CD4-positive, alpha-beta T cell treated with Interferon gamma for 1 hour (primary cell): ENCODE measurements around the gene TFCP2L1.

Source experiments
- DNase-seq: peaks from one replicate; pipeline ENCODE4 v3.0.0-alpha.2; 2020

TFCP2L1 gene

GRCh38 chr2:121266543-121267106, 18.4 kb downstream of the TFCP2L1 start:
- no peak for DNase-seq

GRCh38 chr2:121263996-121264715, 20.8 kb downstream of the TFCP2L1 start:
- DNase-seq: no peak

- no peak for DNase-seq
Measured at GRCh38 chr2:121260370-121261154, 24.4 kb downstream of the TFCP2L1 start.

- DNase-seq: no peak
Measured at GRCh38 chr2:121258051-121258450, 27.0 kb downstream of the TFCP2L1 start.

GRCh38 chr2:121257480-121257840, 27.5 kb downstream of the TFCP2L1 start:
- no peak for DNase-seq

GRCh38 chr2:121256720-121257479, 28.1 kb downstream of the TFCP2L1 start:
- no peak for DNase-seq

- no peak for DNase-seq
Measured at GRCh38 chr2:121255358-121255757, 29.6 kb downstream of the TFCP2L1 start.

- DNase-seq: no peak
Measured at GRCh38 chr2:121254748-121255147, 30.3 kb downstream of the TFCP2L1 start.

GRCh38 chr2:121253674-121254240, 31.2 kb downstream of the TFCP2L1 start:
- no peak for DNase-seq

GRCh38 chr2:121253021-121253673, 31.9 kb downstream of the TFCP2L1 start:
- no peak for DNase-seq

GRCh38 chr2:121251497-121251896, 33.5 kb downstream of the TFCP2L1 start:
- DNase-seq: no peak

- DNase-seq: no peak
Measured at GRCh38 chr2:121248766-121249343, 36.1 kb downstream of the TFCP2L1 start.

- no peak for DNase-seq
Measured at GRCh38 chr2:121247971-121248370, 37.0 kb downstream of the TFCP2L1 start.

GRCh38 chr2:121247534-121247933, 37.5 kb downstream of the TFCP2L1 start:
- DNase-seq: no peak

GRCh38 chr2:121246704-121247255, 38.2 kb downstream of the TFCP2L1 start:
- no peak for DNase-seq

GRCh38 chr2:121245913-121246312, 39.1 kb downstream of the TFCP2L1 start:
- DNase-seq: no peak

GRCh38 chr2:121245120-121245820, 39.7 kb downstream of the TFCP2L1 start:
- DNase-seq: no peak

GRCh38 chr2:121244616-121245015, 40.4 kb downstream of the TFCP2L1 start:
- no peak for DNase-seq

- DNase-seq: no peak
Measured at GRCh38 chr2:121243821-121244460, 41.1 kb downstream of the TFCP2L1 start.

GRCh38 chr2:121242976-121243375, 42.0 kb downstream of the TFCP2L1 start:
- DNase-seq: no peak
